Effector memory CD4-positive, alpha-beta T cell (primary cell): ENCODE results near the gene HTR2C.

Experiments used
- DNase-seq, 3 donors: peaks; one replicate each; pipeline ENCODE4 v3.0.0-alpha.2; 2020
- H3K27ac ChIP-seq: 2 replicates; pipeline ENCODE4 v1.7.0; 2013; ENCODE audit warnings: mild to moderate bottlenecking, low read length, moderate library complexity; ENCODE audit not compliant: insufficient read depth, poor library complexity, severe bottlenecking
- H3K27me3 ChIP-seq: replicated peaks from 2 replicates; pipeline ENCODE4 v1.7.0; 2013; ENCODE audit warnings: mild to moderate bottlenecking, low read length; ENCODE audit not compliant: insufficient read depth, control insufficient read depth, poor library complexity, severe bottlenecking
- H3K36me3 ChIP-seq: 2 replicates; pipeline ENCODE4 v1.7.0; 2013; ENCODE audit warnings: mild to moderate bottlenecking, low read length, moderate library complexity; ENCODE audit not compliant: control insufficient read depth, insufficient read depth
- H3K4me1 ChIP-seq: 2 replicates; pipeline ENCODE4 v1.7.0; 2013; ENCODE audit warnings: low read length, mild to moderate bottlenecking; ENCODE audit not compliant: control insufficient read depth, insufficient read depth, poor library complexity, severe bottlenecking
- H3K4me3 ChIP-seq: 2 replicates; pipeline ENCODE4 v1.7.0; 2013; ENCODE audit warnings: low read length, low read depth, mild to moderate bottlenecking; ENCODE audit not compliant: insufficient read depth, poor library complexity, severe bottlenecking
- H3K9me3 ChIP-seq: 2 replicates; pipeline ENCODE4 v1.7.0; 2013; ENCODE audit warnings: mild to moderate bottlenecking, low read length, moderate library complexity; ENCODE audit not compliant: control insufficient read depth

Gene HTR2C

DNA sequence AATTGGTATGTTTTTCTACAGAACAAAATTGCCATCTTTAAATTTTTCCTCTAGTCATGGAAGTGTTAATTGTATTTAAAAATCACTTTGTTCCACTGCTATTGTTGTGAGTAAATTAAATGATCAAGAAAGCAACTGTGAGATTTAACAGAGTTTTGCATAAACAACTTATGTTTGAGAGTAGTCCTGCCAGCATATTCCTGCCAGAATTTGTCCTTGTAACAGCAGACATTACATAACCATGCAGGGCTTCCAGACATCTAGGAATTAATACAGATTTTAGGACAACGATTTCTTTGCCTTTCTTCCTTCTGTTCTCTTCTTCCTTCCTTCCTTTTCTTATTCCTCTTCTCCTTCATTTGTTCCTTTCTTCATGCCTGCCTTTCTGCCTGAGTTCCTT, 125.5 kb downstream of the HTR2C start:
- no peak for DNase-seq
- Histone ChIP-seq H3K36me3 (no peaks in the 10 kb centered on the region), H3K27ac (no peak overlapping the region), H3K4me1 (no peaks in the 10 kb centered on the region), H3K9me3 (no peaks in the 10 kb centered on the region), H3K27me3 (no peaks in the 10 kb centered on the region), H3K4me3 (no peak overlapping the region)

GRCh38 chrX:114710571-114710970, 126.7 kb downstream of the HTR2C start:
- Histone ChIP-seq H3K4me1 (no peaks in the 10 kb centered on the region), H3K27me3 (no peaks in the 10 kb centered on the region), H3K27ac (no peak overlapping the region), H3K9me3 (no peaks in the 10 kb centered on the region), H3K4me3 (no peak overlapping the region), H3K36me3 (no peaks in the 10 kb centered on the region)
- no peak for DNase-seq

DNA sequence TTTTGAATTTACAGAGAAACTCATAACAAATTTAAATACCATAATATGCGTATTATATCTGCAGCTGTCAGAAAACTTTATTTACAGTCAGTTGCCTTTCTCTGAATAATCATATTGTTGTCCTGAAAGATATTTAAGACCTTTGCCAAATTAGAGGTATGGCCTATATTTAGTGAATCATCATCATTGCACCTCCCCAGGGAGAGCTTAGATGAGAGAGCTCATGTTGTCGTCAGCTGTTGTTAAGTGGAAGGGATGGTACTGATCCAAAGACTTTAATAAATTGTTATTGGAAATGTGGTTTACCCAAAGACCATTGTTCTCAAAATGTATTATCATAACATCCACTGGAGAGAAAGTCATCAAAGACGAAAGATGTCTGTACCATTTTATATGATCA, 128.6 kb downstream of the HTR2C start:
- no peaks in the 10 kb centered on the region for H3K4me1 ChIP-seq
- H3K27ac ChIP-seq, result no peak overlapping the region
- H3K9me3 ChIP-seq, result no peaks in the 10 kb centered on the region
- no peaks in the 10 kb centered on the region for H3K27me3 ChIP-seq
- no peak for DNase-seq
- H3K36me3 ChIP-seq, result no peaks in the 10 kb centered on the region
- H3K4me3 ChIP-seq, result no peak overlapping the region

DNA sequence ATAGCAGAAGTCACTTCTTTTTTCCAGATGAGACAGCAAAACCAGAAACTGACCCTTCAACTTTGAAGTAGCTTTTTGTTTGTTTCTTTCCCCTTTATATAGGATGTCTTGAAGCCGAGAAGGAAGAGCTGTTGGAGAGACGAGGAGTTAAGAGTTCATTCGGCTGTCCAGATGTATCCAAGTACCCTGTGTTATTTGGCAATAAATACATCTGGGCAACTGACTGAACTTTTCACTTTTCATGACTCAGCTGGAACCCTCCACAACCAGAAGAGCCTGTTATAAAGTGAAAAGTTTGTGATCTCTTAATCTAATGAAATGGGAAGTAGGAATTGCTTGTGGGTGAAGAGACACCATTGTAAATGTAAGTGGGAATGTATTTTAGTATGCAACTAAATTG, 131.2 kb downstream of the HTR2C start:
- H3K9me3 ChIP-seq, result no peaks in the 10 kb centered on the region
- no peak for DNase-seq
- no peaks in the 10 kb centered on the region for H3K4me1 ChIP-seq
- H3K27ac ChIP-seq, result no peak overlapping the region
- no peak overlapping the region for H3K4me3 ChIP-seq
- no peaks in the 10 kb centered on the region for H3K36me3 ChIP-seq
- no peaks in the 10 kb centered on the region for H3K27me3 ChIP-seq

GRCh38 chrX:114717921-114718320, 134.0 kb downstream of the HTR2C start:
- no peaks in the 10 kb centered on the region for H3K4me1 ChIP-seq
- no peak for DNase-seq
- no peaks in the 10 kb centered on the region for H3K36me3 ChIP-seq
- H3K27ac ChIP-seq, result no peak overlapping the region
- H3K27me3 ChIP-seq, result no peaks in the 10 kb centered on the region
- no peaks in the 10 kb centered on the region for H3K9me3 ChIP-seq
- no peak overlapping the region for H3K4me3 ChIP-seq

DNA sequence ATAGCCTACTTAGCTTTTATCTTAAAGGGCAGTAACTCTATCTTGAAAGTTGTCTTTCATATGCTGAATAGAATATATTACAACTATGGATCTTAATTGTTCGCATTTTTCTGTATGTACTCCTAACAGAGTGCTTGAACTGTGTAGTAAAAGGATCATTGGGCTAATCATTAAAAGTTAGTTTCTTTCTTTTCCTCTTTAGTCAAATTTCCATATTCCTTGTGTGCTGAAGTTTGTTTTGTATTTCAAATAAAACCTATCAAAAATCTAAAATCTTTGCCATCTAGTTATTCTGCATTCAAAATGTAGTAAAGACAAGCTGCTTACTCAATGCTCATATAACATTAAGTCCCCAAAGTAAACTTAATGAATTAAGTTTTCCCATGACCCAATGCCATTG, 182.7 kb downstream of the HTR2C start:
- no peak overlapping the region for H3K4me3 ChIP-seq
- H3K36me3 ChIP-seq, result no peaks in the 10 kb centered on the region
- no peaks in the 10 kb centered on the region for H3K9me3 ChIP-seq
- H3K4me1 ChIP-seq, result no peaks in the 10 kb centered on the region
- no peaks in the 10 kb centered on the region for H3K27me3 ChIP-seq
- no peak for DNase-seq
- H3K27ac ChIP-seq, result no peak overlapping the region

DNA sequence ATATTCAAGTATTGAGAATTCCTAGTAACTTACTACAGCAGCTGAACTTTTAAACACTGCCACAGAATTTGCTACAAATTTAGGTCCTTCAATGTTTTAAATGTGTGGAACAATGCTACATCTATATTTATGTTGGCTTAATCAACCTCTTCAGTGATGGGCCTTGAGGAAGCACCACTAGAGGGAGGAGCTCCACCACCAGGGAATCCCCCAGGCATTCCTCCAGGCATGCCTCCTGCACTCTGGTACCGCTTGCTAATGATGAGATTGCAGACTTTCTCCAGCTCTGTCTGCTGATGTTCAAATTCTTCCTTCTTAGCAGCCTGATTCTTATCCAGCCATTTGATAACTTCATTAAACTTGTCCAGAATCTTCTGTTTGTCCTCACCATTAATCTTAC, 190.8 kb downstream of the HTR2C start:
- no peak overlapping the region for H3K27ac ChIP-seq
- H3K4me3 ChIP-seq, result no peak overlapping the region
- H3K36me3 ChIP-seq, result no peaks in the 10 kb centered on the region
- H3K4me1 ChIP-seq, result no peaks in the 10 kb centered on the region
- no peaks in the 10 kb centered on the region for H3K27me3 ChIP-seq
- DNase-seq, result no peak
- no peaks in the 10 kb centered on the region for H3K9me3 ChIP-seq

DNA sequence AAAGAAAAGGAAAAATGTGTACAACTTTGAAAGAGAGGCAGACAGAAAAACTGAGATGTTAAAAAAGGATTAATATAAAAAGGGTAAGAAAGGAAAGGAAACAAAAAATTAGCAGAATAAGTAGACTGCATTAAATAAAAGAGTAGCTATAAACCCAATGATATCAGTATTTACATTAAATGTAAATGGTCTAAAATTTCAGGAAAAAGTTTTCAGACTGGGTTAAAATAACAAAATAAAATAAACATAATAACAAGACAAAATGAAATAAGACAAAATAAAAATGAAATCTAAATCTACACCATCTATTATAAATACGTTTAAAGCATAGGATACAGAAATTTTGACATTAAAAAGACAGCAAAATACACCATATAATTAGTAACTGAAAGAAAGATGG, 199.0 kb downstream of the HTR2C start:
- H3K9me3 ChIP-seq, result no peaks in the 10 kb centered on the region
- H3K4me3 ChIP-seq, result no peak overlapping the region
- no peaks in the 10 kb centered on the region for H3K36me3 ChIP-seq
- H3K27ac ChIP-seq, result no peak overlapping the region
- DNase-seq, result no peak
- no peaks in the 10 kb centered on the region for H3K4me1 ChIP-seq
- no peaks in the 10 kb centered on the region for H3K27me3 ChIP-seq

DNA sequence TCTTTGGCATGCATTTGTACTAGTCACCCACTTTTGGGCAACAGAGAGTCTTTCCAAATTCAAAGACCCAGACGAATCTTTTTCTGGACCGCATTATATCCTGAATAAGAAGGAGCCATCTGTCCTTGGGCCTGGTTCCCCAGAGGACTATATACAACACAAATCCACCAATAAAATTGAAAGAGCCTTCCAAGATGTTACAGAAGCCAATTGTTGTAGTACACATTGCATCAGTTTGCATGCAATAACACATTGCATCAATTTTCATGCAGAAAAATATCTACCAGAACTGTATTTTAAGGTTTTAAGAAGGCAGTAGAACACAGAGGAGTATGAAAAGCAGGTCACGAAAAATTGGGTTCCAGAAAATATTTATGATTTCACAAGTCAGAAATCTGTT, 203.2 kb downstream of the HTR2C start:
- Histone ChIP-seq H3K9me3 (no peaks in the 10 kb centered on the region), H3K4me1 (no peaks in the 10 kb centered on the region), H3K27me3 (no peaks in the 10 kb centered on the region), H3K27ac (no peak overlapping the region), H3K4me3 (no peak overlapping the region), H3K36me3 (no peaks in the 10 kb centered on the region)
- no peak for DNase-seq

DNA sequence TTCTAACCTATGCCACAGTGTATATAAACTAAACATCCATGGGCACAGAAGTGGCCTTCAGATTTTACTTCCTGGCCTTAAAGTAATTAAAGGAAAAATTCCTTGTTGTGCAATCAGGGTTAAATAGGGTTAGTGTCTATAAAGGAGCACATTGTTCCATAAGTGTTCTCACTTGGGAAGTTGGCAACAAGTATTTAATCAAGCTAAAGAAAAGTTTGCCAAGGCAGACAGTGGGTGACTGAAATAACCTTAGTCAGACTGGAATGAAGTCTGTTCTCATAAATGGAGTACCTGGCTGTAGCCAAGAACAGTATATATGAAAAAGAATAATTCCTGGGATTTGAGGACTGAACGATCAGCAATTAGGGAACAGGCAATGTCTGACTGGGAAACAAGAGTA, 213.6 kb downstream of the HTR2C start:
- DNase-seq, result no peak
- H3K4me1 ChIP-seq, result no peaks in the 10 kb centered on the region
- no peaks in the 10 kb centered on the region for H3K27me3 ChIP-seq
- H3K4me3 ChIP-seq, result no peak overlapping the region
- H3K36me3 ChIP-seq, result no peaks in the 10 kb centered on the region
- H3K9me3 ChIP-seq, result no peaks in the 10 kb centered on the region
- H3K27ac ChIP-seq, result no peak overlapping the region

- Histone ChIP-seq H3K4me3 (no peak overlapping the region), H3K27me3 (no peaks in the 10 kb centered on the region), H3K36me3 (no peaks in the 10 kb centered on the region), H3K4me1 (no peaks in the 10 kb centered on the region), H3K9me3 (no peaks in the 10 kb centered on the region), H3K27ac (no peak overlapping the region)
- no peak for DNase-seq
Measured at GRCh38 chrX:114798907-114799306, 215.0 kb downstream of the HTR2C start.
